ENCODE results near the gene CDS1.
A peak's percentile ranks its signal among the peaks of the same experiment; 100 is the strongest.
"Not testable (repeated sequence)": the region's sequence is repeated elsewhere in the genome, so short reads cannot be mapped to it uniquely, and the experiment has no call there.

The CDS1 gene

GRCh38 chr4:84582988-84583875, at the start of gene CDS1:
Gene CDS1, plus strand, starts transcription at chr4:84583127. Its CDS starts 275 bp downstream, at chr4:84583402.
- TF ChIP-seq CTCF (IDR thresholded peaks at IDR 0.05; ENCODE audit: low read depth, low read length): no peak

GRCh38 chr4:84535901-84536300, 47.0 kb upstream of the CDS1 start:
- TF ChIP-seq CTCF (IDR thresholded peaks at IDR 0.05; ENCODE audit: low read depth, low read length): no peak
- no peak overlapping the region for H3K4me3 ChIP-seq (ENCODE audit: low read depth, low read length)
- DNase-seq (ENCODE audit: low read depth, low spot score): no peak
- in situ Hi-C loops (cut with HindIII; ENCODE audit: low sequenced_read_pairs): no loop called here

More at GRCh38 chr4:84582988-84583875, at the start of gene CDS1:
- in situ Hi-C loops (cut with HindIII; ENCODE audit: low sequenced_read_pairs): no loop called here
- peak within 1 kb of the TSS; percentile 48 for H3K4me3 ChIP-seq (ENCODE audit: low read depth, low read length)
- no peak for DNase-seq (ENCODE audit: low read depth, low spot score)

GRCh38 chr4:84545093-84545492, 37.8 kb upstream of the CDS1 start:
- no peak for DNase-seq (ENCODE audit: low read depth, low spot score)
- H3K4me3 ChIP-seq (ENCODE audit: low read depth, low read length): no peak overlapping the region
- no peak for TF ChIP-seq CTCF (IDR thresholded peaks at IDR 0.05; ENCODE audit: low read depth, low read length)
- in situ Hi-C loops (cut with HindIII; ENCODE audit: low sequenced_read_pairs): no loop called here

GRCh38 chr4:84547211-84547610, 35.7 kb upstream of the CDS1 start:
- TF ChIP-seq CTCF (IDR thresholded peaks at IDR 0.05; ENCODE audit: low read depth, low read length): no peak
- in situ Hi-C loops (cut with HindIII; ENCODE audit: low sequenced_read_pairs): no loop called here
- DNase-seq (ENCODE audit: low read depth, low spot score): no peak
- H3K4me3 ChIP-seq (ENCODE audit: low read depth, low read length): no peak overlapping the region

- in situ Hi-C loops (cut with HindIII; ENCODE audit: low sequenced_read_pairs); DNase-seq (ENCODE audit: low read depth, low spot score); H3K4me3 ChIP-seq (ENCODE audit: low read depth, low read length): not testable (repeated sequence)
Measured at GRCh38 chr4:84549191-84549590, 33.7 kb upstream of the CDS1 start.

GRCh38 chr4:84562156-84562555, 20.8 kb upstream of the CDS1 start:
- no peak for TF ChIP-seq CTCF (IDR thresholded peaks at IDR 0.05; ENCODE audit: low read depth, low read length)
- in situ Hi-C loops (cut with HindIII; ENCODE audit: low sequenced_read_pairs): no loop called here
- H3K4me3 ChIP-seq (ENCODE audit: low read depth, low read length): no peak overlapping the region
- DNase-seq (ENCODE audit: low read depth, low spot score): no peak

- no peak for TF ChIP-seq CTCF (IDR thresholded peaks at IDR 0.05; ENCODE audit: low read depth, low read length)
- DNase-seq (ENCODE audit: low read depth, low spot score): no peak
- in situ Hi-C loops (cut with HindIII; ENCODE audit: low sequenced_read_pairs): no loop called here
- no peak overlapping the region for H3K4me3 ChIP-seq (ENCODE audit: low read depth, low read length)
Measured at GRCh38 chr4:84563002-84563401, 19.9 kb upstream of the CDS1 start.

Data from astrocyte of the spinal cord (primary cell).